Activated CD4-positive, alpha-beta T cell treated with anti-CD3 and anti-CD28 coated beads, Interleukin-2, amount 50 U/mL, for 4 hours (primary cell): ENCODE data around the gene MT1H.
"Not testable (repeated sequence)": the region's sequence is repeated elsewhere in the genome, so short reads cannot be mapped to it uniquely, and the experiment has no call there.

Experiments
- DNase-seq, 2 experiments: peaks; one replicate each; pipeline ENCODE4 v3.0.0-alpha.2; 2020

Gene MT1H

DNA sequence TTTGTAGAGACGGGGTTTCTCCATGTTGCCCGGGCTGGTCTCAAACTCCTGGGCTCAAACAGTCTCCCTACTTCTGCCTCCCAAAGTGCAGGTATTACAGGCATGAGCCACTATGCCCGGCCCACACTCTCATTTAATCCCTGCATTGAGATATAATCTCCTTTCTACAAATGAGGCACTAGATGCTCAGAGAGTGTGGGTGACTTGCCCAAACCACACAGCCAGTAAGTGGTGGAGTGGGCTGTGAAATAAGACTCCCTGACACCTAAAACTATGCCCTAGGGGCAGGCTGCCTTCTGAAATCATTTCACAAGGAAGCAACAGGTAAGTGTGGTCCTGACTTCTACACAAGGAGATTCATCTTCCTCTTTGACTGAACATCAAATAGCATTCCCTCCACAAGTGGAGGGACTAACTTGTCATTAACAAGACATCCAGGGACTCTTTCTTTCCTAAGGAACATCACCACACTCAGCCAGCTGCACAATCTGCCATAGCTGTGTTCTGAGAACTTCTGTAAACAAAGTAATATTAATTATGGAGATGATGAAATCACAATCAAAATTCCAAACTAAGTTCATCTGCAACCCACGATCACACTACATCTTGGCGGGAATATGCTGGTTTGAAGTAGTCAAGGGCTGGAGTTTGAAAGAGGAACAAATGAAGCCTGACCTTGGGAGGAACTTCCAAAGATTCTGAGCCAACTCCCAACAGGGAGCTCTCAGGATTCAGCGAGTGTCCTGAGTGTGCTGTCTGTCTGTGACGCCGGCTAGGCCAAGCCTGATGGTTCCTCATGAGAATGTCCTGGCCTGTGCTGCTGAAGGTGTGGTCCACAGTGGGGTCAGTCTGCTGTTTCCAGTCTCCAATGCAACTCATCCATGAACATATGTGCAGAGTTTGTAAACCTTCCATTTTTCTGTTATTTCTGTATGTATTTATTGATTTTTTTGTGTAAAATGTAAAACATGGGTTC lies 4.0 kb upstream of the MT1H start:
- not testable (repeated sequence) for DNase-seq

DNA sequence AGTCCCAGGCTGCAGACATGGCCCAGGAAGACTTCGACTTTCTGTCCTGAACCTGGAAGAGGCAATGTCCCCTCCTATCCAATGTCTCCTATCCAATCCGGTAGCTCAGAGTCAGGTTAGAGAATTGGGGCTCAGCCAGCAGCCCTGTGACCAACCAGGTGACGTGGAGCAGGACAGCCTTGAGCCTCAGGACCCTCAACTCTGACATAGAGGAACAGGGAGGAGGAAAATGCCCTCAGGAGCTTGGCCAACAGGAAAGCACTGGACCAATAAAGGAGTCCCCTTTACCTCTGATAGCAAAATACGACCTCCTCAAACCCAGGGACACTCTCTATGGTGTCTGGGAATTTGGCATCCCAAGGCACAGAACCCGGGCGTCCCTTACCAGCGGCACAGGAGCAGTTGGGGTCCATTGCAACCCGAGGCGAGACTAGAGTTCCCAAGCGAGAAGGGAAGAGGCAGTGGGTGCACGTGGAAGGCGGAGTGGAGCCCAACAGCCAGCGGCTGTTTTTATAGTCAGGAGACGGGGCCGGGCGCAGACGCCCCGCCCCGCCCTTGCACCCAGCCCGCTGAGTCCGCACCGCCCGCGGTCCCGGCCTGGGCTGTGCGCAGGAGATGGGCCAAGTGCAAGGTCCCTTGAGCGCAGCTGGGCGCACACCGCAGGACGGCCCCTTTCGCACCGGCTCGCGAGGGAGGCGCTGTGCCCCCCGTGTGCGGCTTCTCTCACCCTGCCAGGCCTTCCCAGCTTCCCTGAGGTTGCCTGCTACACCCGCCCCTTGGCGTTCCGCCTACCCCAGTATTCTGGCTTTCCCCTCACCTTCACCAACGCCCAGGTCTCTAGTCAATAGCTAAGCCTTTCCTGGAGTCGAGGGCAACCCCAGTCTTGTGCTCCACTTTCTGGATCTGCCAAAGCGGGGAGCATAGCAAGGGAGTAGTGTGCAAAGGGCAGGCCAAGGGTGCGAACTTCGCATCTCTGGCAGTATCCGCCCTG lies 1.7 kb upstream of the MT1H start, which contains the start of gene MT1G:
MT1G (minus strand) TSS at position 485 of the 991 bp plus-strand sequence; CDS start at position 413, 72 bp downstream.
- no peak for DNase-seq

DNA sequence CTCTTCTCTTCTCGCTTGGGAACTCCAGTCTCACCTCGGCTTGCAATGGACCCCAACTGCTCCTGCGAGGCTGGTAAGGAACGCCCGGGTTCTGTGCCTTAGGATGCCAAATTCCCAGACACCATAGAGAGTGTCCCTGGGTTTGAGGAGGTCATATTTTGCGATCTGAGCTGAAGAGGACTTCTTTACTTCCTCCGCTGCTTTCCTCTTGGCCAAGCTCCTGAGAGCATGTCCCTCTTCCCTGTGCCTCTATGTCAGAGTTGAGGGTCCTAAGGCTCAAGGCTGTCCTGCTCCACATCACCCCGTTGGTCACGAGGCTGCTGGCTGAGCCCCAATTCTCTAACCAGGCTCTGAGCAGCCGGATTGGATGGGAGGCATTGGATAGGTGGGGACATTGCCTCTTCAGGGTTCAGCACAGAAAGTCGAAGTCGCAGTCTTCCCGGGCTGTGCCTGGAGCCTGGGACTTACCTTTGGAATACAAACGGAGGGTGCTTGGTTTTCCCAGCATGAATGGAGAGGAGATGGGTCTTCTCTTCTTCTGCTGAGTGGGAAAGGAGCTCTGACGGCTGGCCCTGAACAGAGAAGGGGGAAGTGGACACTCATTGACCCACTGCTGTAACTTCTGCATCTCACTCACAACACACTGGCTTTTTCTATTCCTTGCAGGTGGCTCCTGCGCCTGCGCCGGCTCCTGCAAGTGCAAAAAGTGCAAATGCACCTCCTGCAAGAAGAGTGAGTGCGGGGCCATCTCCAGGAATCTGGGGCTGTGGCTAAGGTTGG lies 416 bp downstream of the MT1H start:
- DNase-seq: no peak

DNA sequence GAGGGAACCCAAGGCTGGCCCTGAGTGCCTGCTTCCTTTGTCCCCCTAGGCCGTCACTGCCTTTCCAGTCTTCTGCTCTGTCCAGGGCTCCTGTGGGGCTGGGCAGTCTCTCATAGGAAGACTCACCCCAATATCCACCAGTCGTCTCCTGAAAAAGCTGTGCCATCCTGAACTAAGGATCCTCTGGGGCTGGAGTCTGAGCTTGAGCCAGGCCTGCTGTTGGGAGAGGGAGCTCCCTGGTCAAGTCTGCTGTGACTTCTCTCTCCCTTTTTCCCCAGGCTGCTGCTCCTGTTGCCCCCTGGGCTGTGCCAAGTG lies 963 bp downstream of the MT1H start:
- DNase-seq: no peak

DNA sequence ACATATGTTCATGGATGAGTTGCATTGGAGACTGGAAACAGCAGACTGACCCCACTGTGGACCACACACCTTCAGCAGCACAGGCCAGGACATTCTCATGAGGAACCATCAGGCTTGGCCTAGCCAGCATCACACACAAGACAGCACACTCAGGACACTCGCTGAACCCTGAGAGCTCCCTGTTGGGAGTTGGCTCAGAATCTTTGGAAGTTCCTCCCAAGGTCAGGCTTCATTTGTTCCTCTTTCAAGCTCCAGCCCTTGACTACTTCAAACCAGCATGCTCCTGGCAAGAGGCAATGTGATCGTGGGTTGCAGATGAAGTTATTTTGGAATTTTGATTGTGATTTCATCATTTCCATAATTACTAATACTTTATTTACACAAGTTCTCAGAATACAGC lies 2.1 kb downstream of the MT1H start:
- not testable (repeated sequence) for DNase-seq

DNA sequence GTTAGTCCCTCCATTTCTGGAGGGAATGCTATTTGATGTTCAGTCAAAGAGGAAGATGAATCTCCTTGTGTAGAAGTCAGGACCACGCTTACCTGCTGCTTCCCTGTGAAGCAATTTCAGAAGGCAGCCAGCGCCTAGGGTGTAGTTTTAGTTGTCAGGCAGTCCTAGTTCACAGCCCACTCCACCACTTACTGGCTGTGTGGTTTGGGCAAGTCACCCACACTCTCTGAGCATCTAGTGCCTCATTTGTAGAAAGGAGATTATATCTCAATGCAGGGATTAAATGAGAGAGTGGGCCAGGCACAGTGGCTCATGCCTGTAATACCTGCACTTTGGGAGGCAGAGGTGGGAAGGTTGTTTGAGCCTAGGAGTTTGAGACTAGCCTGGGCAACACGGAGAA lies 2.6 kb downstream of the MT1H start:
- not testable (repeated sequence) for DNase-seq

DNA sequence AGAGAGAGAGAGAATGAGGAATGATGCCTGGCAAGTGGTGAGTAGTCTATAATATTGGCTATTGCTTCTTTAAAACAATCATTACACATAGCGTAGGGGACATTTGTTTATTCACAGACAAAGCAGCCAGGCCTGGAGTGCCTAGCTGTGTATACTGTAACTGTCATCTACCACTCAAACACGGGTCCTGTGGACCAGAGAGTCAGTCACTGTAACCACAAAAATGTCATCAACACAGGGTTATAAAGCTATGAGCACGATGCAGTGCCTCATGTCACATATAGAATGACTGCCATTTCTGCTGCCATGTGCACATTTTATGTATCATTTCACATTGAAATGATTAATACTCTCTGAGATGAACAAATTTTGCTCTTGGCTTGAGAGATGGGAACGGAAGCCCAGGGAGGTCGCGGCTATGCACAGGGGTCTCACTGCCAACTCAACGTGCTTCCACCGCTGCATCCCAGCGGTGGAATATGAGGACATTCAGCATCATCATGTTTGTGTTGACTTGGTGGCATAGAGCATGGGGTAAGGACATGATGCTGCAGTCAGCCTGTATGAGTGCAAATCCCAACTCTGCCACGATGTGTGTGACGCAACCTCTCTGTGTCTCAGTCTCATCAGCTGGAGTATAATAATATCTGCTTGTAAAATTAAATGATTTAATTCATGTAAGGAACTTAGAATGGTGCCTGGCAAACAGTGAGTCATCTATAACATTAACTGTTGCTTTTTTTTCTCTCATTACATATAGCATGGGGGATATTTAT lies 3.3 kb downstream of the MT1H start:
- DNase-seq: no peak

DNA sequence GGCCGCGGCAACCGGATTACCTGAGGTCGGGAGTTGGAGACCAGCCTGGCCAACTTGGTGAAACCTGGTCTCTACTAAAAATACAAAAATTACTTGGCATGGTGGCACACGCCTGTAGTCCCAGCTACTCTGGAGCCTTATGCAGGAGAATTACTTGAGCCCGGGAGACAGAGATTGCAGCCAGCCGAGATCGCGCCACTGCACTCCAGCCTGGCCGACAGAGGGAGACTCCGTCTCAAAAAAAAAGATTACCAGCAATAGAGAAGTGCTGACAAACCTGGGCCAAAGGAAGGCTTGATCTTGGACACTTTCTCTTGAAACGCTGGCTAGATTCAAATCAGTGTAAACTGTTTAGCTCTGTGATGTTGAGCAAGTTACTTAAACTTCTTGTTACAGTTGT lies 4.3 kb downstream of the MT1H start:
- no peak for DNase-seq

DNA sequence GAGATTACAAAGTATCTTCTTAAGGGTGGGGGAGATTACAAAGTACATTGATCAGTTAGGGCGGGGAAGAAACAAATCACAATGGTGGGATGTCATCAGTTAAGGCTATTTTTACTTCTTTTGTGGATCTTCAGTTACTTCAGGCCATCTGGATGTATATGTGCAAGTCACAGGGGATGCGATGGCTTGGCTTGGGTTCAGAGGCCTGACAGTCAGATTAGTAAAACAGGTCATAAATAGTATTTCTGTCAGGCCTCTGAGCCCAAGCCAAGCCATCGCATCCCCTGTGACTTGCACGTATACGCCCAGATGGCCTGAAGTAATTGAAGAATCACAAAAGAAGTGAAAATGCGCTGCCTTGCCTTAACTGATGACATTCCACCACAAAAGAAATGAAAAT lies 5.0 kb downstream of the MT1H start:
- not testable (repeated sequence) for DNase-seq

DNA sequence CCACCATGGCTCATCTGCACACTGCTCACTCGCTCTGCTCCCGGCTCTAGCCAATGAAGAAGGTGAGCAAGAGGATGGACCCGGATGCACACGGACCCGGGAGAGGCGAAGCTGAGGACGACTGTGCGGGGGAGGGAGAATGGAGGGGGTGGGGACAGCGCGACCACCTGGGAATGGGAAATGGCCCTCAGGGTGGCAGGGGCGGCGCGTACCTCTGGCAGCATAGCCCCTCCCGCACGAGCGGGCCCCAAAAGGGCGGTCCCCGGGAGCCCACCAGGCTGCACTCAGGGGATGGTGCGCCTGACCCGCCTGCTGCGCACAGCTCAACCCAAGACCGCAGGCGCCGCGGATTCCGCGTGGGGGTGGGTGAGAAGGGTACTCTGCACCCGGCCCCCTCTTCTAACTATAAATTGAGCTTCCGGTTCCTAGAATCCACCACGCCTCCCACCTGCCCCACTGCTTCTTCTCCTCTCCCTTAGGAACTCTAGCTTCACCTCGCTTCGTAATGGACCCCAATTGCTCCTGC lies 6.1 kb downstream of the MT1H start:
- DNase-seq: peak; percentile 31 to 38

DNA sequence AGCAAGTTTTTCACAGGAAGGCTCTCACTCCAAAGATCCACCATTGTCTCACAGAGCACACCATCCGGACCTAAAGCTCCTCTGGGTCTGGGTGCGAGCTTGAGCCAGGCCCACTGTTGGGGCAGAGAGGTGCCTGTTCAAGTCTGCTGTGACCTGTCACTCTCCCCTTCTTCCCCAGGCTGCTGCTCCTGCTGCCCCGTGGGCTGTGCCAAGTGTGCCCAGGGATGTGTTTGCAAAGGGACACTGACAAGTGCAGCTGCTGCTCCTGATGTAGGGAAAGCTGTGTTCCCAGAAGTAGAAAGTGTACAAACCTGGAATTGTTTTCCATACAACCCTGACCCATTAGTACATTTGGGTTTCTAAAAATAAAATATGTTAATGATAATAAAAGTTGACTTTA lies 7.9 kb downstream of the MT1H start:
- no peak for DNase-seq

DNA sequence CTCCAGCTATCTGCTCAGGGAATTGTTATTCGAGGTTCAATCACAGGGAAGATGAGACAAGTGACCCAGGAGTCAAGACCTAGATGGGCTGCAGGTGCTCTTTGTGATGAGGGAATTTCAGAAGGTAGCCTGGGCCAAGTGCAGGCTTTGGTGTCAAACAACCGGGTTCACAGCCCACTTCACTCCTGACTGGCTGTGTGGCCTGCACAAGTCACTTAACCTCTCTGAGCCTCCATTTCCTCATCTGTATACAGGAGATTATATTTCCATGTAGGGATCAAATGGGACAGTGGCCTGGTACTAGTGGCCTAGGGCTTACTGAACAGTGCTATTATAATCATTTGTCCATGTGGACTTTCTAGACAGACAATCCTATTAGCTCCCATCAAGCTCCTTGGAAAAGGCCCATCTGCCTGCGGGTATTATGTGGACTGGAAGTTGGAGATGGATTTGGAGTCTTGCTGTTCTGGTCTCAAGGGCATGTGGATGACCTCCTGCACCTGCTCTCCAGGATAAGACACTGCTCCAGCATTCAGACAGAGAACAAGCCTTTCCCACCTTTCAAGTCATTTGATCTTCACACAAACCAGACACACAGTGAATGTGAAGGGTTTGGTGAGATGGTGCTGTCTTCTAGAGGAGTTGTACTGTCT lies 9.6 kb downstream of the MT1H start:
- no peak for DNase-seq

DNA sequence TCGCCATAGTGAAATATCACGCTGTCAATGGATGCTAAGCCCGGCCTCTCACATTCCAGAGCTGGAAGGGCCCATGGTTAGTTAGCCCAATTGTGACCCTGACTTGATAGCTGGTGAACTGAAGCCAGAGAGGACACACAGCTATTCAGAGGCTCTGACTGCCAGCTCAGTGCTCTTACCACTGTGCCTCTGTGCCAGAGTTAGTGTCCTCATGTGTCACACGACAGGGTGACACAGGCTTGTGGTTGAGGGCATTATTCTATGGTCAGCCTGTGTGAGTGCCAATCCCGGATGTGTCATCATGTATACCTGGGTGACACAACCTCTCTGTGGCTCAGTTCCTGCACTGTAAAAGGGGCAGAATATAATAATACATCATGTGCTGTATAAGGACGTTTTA lies 10.2 kb downstream of the MT1H start:
- no peak for DNase-seq

DNA sequence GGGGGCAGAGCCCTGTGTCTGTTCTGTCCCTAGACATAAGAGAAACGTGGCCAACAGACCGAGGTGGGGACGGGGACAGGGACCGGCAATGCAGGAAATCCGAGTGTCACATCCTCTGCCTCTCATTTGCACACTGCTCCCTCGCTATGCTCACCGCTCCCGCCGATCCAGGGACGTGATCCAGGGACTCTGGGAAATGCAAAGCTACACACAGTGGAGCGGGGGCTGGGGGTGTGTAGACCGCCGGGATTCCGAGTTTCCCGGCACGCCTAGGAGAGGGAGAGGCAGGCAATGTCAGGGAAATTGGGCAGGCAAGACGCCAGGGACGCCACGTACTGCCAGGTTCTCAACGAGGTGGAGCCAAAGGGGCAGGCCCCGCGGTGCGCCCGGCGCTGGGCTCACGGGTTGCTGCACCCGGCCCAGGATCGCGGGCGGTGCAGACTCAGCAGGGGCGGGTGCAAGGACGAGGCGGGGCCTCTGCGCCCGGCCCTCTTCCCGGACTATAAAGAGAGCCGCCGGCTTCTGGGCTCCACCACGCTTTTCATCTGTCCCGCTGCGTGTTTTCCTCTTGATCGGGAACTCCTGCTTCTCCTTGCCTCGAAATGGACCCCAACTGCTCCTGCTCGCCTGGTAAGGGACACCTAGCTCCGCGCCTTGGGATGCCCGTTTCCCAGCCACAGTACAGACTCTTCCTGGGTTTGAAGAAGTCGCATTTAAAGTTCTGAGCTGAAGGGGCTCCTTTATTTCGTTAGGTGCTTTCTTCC lies 12.5 kb downstream of the MT1H start, which contains the start of gene MT1X:
MT1X (plus strand) TSS at position 532 of the 764 bp plus-strand sequence; CDS start at position 603, 71 bp downstream.
- peak; percentile 76 to 77 for DNase-seq

DNA sequence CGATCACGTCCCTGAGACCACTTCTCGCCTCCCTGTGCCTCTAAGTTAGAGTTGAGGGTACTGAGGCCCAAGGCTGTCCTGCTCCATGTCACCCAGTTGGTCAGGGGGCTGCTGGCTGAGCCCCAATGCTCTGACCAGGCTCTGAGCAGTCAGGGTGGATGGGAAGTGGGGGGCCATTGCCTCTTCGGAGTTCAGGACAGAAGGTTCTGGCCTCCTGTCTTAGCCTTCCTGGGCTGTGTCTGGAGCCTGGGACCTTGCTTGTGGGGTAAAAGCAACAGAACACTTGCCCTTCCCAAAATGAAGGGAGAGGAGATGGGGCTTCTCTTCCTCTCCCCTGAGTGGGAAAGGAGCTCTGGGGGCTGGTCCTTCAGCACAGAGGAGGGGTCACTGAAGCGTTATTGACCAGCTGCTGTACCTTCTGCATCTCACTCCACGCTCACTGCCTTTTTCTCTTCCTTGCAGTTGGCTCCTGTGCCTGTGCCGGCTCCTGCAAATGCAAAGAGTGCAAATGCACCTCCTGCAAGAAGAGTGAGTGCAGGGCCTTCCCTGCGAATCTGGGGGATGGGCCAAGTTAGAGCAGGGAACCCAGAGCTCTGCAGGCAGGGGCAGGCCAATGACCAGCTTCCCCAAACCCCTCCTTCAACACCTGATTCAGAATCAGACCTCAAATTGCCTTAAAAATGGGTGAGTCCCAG lies 13.2 kb downstream of the MT1H start:
- no peak for DNase-seq

DNA sequence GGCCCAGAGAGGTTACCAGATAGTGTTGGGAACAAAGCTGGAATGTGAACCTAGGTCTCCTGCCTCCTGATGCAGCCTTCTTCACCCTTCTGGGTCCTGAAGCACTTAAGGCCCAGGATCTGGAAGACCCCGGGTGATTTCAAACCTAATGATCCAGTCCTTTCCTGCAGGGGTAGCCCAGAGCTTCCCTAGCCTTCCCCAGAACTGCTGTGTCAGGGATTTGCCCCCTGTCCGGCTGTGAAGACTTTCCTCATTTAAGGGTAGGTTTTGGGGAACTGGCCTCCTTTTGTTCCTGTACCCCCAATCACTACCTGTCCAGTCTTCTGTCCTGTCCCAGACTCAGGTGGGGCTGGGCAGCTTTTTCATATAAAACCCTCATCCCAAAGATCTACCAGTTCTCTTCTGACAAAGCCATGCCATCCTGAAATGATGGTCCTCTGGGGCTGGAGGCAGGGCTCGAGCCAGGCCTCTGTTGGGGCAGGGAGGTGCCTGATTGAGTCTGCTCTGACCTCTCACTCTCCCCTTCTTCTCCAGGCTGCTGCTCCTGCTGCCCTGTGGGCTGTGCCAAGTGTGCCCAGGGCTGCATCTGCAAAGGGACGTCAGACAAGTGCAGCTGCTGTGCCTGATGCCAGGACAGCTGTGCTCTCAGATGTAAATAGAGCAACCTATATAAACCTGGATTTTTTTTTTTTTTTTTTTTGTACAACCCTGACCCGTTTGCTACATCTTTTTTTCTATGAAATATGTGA lies 14.0 kb downstream of the MT1H start:
- DNase-seq: no peak

DNA sequence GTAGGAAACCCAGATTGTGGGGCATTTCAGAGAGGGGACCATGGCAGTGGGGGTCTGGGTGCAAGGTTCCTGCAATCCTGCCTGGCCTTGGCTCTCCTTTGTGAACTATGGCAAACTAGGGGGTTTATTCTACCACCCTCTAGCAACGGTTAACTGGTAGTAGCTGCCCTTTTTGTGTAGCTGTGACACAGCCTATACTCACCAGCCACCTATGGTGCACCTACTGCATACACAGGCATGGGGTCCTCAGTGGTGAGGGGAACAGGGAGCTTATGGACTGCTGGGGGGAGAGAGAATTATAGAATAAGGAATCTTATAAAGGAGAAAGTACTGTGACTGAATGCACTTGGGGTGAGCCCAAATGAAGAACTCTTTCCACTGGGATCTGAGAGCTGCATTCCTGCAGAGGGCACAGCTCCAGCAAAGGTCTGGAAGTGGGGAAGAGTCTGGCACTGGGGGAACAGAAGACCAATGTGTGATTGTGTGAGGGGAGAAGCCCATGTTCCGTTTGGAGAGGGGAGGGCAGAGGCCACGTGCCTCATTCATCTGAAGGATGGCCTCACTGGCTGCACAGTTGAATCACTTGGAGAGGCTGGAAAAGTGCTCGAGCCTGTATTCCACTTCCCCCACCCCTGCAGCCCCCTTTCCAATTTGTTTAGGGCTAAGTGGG lies 14.8 kb downstream of the MT1H start:
- no peak for DNase-seq

DNA sequence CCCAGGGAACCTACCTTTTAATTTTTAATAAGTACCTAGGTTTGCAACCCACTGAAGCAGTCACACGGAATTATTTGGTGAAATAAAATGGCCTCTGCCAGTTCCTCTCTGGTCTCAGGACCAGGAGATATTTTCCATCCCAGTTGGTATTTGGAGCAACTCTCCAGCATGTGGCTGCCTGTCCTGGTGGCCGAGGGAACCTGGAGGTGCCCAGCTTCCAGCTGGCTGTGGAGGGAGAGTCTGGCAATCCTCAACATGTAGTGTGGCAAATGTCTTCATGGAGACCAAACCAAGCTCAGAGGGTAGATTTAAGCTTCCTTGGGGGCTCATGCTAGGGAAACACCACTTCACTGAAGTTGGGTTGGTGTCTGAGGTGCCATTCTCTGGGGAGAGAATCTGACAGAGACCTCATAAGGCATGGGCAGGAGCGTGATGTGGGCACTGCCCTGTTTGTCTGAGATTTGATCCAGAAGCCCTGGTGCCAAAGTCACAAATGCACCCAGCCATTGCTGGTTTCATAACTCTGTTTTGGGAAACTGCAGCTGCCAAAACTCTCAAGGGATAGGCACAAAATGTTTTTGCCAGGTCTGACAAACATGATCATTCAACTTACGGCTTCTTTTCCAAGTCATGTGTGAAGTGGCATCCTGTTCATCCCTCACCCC lies 15.4 kb downstream of the MT1H start:
- DNase-seq: no peak
